GM23248 (cell line): ENCODE measurements around the gene FNDC1.

Source experiments
- EZH2 ChIP-seq: fragments of 200-600 bp; sonication (generic); IDR thresholded peaks from 2 replicates; pipeline ENCODE4 v1.6.1; 2018; ENCODE audit warnings: antibody characterized with exemption, mild to moderate bottlenecking; ENCODE audit not compliant: insufficient read depth, poor library complexity, severe bottlenecking
- EZH2phosphoT487 ChIP-seq: fragments of 200-600 bp; sonication (generic); IDR thresholded peaks from 2 replicates; pipeline ENCODE4 v1.6.1; 2018; ENCODE audit warnings: antibody characterized with exemption, moderate library complexity, mild to moderate bottlenecking, low read depth; ENCODE audit not compliant: insufficient read depth

DNA sequence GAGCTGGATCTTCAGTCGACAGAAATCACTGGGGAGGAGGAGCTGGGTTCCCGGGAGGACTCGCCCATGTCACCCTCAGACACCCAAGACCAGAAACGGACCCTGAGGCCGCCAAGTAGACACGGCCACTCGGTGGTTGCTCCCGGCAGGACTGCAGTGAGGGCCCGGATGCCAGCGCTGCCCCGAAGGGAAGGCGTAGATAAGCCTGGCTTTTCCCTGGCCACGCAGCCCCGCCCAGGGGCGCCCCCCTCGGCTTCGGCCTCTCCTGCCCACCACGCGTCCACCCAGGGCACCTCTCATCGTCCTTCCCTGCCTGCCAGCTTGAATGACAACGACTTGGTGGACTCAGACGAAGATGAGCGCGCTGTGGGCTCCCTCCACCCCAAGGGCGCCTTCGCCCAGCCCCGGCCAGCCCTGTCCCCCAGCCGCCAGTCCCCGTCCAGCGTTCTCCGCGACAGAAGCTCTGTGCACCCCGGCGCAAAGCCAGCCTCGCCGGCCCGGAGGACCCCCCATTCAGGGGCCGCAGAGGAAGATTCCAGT lies 63.0 kb downstream of the FNDC1 start:
- no peak for TF ChIP-seq EZH2phosphoT487
- no peak for TF ChIP-seq EZH2
